RKO (cell line): ENCODE measurements around the gene SLC25A53.
"Not testable (repeated sequence)": the region's sequence is repeated elsewhere in the genome, so short reads cannot be mapped to it uniquely, and the experiment has no call there.

Experiments used
- DNase-seq: peaks from one replicate; pipeline ENCODE4 v3.0.0-alpha.2; 2016; ENCODE audit warnings: low spot score

The SLC25A53 gene

DNA sequence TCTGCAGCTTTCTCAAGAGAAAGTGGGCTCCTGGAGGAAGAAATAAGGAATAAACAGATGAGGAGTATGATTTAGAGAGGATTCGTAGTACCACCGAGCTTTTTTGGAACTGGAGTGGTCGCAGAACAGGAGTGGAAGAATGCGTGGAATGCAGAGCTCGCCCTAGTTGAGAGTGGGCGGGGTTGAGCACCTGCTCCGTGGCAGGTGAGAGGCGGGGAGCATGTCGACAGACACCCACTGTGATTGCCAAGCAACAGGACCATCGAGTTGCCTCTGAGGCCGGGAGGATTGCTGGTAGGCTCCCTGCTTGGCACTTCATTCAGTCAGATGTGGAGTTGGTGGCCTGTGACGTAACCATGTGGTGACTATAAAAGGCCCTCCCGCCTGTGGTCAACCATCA, 101.9 kb downstream of the SLC25A53 start:
- not testable (repeated sequence) for DNase-seq
